ENCODE data around the gene TINCR.
"Not testable (repeated sequence)": the region's sequence is repeated elsewhere in the genome, so short reads cannot be mapped to it uniquely, and the experiment has no call there.

Gene TINCR

DNA sequence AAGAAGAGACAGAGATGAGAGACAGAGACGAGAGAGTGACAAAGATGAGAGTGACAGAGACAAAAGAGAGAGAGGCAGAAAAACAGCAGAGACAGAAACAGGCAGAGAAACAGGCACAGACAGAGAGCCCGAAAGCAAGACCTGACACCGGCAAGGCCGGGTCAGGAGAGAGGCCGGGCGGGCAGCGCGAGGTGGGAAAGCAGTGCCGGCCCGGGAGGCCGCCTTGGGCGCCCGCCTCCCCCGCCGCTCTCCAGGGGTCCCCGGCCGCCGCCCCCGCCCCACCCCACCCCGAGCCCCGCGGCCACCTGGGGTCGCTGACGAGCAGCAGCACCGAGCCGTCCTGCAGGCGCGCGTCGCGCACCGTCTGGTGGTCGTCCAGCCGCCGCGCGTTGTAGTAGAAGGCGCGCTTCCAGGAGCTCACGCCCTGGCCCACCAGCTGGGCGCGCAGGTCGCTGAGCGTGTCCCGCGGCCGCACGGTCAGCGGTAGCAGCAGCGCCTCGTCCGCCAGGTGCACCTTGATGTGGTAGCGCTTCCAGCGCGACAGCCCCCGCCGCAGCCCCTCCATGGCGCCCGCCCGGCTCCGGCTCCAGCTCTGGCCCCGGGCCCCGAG is at the start of gene TINCR:
Gene TINCR (minus strand): TSS at position 594 of the 610 bp plus-strand sequence.
- no peak for DNase-seq

DNA sequence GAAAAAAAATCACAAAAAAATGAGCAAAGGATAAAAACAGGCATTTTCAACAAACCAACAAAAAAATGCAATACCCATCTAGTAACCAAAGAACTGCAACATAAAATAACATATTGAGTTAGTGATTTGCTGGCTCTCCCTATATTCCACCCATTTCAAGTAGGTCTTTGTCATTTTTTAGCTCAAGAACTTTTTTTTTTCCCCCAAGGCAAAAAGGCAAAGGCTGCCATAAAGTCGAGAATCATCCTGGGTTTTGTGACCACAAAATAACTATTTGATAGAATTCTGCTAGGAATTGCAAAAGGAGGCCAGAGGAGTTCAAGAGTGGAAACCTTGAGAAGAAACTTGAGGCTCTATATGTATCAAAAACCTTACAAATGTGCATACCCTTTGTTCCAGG is 49.3 kb upstream of the TINCR start:
- no peak for DNase-seq

DNA sequence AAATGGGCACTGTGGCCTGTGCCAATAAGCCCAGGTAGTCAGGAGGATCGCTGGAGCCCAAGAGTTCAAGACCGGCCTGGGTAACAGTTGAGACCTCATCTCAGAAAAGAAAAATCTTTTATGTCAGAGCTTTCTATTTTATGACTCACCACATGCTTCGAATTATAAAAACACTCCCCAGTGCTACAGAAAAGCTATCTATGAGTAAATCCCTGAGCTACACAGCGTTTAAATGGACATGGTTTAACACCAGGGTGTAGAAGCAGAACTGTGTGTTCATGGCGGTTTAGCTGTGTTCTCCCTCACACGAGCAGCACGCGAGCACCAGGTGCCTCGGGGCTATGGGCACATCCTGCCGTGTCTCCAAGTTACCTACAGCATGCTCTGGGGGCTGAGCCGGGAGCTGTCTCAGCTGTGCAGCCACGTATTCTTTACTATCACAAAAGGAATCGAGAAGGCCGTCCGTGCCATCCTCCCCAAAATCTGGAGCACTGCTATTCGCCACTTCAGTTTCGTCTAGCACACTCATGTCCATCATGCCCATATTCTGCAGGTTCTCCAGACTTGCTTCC is 48.1 kb upstream of the TINCR start:
- no peak for DNase-seq

DNA sequence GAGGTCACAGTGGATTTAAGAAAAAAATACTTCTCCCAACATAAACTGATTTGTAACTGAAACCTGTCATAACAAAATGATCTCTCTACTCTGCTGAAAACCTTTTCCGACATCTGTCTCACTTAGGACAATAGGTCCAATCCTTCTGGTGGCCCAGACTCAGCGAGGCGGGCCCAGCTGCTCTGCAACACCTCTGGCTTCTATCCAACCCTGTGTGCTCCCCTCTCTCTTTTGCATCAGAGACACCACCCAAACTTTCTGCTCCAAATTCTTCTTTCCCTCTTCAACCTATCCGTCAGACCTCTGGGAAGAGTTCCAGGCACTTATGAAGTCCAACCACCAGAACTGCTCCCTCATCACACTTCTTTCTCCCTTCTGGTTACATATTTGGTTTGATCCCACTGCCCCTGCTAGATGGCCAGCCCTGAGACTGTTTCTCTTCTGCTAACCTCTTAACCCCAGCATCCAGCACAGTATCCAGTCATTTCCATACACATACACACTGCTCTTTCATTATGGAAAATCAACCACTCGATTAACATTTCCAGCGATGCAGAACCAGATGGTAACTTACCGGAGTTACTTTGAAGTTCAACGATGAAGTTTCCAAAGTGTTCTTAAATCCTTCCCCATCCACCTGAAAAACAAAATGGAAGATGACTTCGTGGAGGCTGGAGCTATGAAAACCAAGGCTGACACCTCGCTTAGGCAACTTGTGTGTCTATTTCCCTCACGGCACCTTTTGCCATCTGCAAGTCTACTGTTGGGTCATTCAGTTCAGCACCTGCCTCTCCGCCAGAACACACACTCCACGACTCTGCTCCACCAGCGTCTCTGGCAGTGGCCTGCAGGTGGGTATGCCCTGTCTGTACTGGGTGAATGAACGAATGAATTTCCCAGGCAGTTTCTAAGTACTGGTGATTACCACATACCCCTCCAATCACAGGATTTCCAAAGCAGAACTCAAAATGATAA is 45.4 kb upstream of the TINCR start:
- no peak for DNase-seq

DNA sequence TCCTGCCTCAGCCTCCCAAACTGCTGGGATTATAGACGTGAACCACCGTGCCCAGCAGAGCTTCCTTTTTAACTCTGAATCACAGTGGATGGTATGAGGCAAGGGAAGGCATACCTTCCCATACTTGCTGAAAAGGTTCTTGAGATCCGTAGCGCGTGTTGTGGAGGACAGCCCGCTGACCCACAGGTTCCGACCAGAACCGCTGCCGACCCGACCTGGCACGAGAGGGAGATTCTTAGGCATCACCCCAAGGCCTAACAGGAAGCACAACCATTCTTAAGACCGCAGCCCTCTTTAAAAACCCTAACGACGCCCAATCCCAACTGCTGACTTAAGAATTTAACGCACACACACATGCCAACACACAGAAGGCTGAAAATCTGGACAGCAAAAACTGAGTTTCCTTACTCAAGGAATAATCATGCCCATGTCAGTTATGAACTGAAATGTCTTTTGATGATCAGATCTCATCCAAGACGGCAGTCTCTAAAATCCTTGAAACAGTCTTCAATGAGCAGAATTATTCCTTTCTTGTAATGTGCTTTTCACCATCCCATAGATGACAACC is 42.2 kb upstream of the TINCR start:
- DNase-seq: no peak

DNA sequence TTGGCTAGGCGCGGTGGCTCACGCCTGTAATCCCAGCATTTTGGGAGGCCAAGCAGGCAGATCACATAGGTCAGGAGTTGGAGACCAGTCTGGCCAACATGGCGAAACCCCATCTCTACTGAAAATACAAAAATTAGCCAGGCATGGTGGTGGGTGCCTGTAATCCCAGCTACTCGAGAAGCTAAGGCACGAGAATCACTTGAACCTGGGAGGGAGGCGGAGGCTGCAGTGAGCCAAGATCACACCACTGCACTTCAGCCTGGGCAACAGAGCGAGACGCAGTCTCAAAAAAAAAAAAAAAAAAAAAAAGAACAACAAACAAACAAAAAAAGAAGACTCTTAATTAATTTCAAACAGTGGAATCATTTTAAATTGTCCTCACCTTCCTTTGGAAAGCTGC is 41.0 kb upstream of the TINCR start:
- not testable (repeated sequence) for DNase-seq

DNA sequence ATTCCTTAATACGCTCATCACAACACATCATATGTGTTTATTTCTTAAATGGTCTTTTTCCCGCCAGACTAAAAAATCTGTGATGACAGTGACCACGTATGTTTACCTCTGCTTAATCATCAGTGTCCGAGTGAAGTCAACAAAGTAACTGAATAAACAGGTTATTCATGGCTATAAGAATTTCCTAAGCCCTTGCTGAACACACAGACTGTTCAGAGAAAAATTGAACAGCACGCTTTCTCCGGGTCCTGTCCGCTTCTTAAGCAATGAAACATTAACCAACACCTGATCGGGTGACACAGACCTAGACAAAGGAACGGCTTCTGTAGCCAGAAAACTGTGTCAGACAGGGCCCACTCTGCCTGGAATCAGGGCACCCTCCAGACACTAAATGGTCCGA is 40.5 kb upstream of the TINCR start:
- no peak for DNase-seq

DNA sequence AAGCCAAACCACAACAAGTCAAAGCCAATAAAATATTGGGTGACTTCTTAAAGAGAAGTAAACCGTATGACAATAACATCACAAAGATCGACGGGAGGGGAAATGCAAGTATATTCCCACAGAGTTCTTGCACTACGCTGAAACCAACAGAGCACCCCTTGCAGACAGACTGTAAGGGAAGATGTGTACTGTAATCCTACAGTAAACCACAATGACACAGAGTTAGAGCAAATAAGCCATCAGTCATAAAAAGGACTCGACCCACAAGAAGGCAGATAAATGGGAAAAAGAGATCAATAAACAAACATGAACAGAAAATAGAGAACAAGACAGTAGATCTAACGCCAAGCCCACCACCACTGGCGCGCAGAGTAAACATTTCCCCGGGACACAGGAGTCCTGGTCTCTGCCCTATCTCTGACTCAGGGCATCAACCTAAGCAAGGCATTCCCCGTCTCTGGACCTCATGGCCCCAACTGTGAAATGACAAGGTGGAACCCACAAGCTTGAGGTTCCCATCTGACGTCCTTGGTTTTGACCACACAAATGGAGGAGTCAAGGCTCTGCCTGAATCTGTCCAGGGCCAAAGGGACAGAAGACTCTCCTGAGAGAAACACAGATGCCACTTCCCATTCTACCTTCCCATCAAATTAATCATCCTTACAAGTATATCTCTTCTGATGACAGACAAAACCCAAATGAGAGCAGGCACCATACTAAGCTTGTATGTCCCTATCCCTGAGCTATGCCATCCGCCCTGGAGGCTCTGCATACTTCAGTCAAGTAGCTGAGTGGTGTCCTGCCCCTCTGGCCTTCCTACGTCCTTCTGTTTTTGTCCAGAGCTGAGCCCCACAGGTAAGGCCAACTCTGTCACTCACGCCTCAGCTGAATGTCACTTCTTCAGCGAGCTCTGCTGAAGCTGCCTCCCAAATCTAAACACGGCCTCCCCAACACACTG is 39.8 kb upstream of the TINCR start:
- DNase-seq: no peak

DNA sequence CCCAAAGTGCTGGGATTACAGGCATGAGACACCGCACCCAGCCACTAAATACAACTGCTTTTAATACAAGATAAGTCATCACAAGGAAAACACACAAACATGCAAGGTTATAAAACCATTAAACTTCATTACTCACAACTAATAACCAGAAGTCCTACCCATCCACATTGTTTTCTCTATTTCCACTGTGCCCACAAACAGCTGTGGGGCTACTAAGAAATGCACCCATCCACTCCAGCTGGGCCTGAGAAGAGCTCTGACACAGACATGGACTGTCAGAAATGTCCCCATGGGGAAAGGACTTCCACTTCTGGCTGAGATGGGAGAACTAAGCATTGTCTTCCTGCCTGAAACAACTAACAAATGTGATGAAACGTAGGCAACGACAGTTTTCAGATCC is 37.6 kb upstream of the TINCR start:
- no peak for DNase-seq

DNA sequence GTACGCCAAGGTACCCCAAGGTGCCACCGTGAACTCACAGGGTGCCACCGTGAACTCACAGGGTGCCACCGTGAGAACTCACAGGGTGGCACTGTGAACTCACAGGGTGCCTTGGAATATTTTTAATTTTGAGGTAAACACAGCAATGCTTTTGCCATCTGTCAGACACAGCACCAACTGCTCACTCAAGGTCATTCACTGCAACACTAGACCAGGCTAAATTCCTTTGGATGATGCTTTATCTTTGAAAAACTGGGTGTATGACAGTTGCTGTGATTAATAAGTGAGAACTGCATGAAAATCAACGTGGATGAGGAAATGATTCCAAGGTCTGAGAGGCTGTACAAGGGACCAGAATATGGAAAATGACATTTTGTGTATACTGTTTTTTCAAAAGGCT is 35.9 kb upstream of the TINCR start:
- no peak for DNase-seq

DNA sequence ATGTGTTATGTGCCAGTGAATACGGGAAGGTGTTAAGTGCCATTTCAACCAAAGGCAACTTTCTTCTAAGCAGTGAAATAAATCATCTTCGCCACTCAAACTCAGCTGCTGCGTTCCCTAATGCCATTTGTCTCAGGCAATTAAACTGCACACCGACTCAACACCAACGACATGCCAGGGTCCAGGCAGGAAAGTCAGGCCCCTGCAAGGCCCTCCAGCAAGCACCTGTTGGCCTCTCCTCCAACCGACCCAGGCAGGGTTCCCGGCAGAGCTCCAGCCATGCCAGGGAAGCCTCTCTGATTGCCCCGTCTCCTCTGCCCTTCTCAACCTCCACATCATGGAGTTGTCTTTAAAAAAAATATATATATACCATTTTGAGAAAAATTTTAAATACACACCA is 33.0 kb upstream of the TINCR start:
- DNase-seq: no peak

DNA sequence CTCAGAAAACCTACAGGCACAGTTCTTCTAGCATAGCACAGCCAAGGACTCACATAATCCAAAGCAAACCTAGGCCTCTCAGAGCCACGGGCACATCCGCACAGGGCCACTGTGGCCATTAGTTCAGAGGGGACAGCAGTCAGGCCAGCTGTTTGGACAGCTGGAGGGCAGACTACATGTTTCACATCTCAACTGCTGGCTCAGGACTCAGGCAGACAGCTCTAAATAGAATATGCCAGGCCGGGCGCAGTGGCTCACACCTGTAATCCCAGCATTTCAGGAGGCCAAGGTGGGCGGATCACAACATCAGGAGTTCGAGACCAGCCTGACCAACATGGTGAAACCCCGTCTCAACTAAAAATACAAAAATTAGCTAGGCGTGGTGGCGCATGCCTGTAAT is 28.0 kb upstream of the TINCR start:
- no peak for DNase-seq

DNA sequence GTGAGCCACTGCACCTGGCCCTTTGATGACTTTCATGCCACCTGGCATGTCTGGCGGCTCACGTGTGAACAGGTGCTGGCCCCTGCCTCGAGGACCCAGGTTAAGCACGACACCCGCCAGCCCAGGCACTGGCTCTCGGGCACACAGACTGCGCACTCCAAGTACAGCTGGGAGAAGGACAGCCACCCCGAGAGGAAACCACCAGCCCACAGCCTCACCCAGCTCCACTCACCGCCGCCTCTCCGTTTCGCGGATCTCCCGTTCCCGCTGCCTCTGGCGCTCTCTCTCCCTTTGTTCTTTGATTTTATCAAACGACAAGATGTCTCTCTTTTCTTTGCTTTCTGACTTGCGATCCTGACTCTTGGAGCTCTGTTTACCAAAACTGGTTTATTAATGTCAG is 27.4 kb upstream of the TINCR start:
- no peak for DNase-seq

DNA sequence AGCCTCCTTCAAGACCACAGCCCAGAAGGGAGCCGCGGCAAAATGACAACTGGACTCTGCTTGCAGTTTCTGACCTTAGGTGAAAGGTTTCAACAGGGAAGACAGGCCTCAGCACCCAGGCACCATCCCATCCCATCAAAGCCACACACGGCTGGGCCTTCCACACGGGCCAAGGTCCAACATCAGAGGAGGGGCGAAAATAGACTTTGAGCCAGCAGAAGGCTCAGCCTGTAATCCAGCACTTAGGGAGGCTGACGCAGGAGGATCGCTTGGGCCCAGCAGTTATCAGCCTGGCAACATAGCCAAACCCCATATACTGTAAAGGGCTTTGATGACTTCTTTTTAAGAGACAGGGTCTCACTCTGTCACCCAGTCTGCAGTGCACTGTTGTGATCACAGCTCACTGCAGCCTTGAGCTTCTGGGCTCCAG is 26.8 kb upstream of the TINCR start:
- no peak for DNase-seq

DNA sequence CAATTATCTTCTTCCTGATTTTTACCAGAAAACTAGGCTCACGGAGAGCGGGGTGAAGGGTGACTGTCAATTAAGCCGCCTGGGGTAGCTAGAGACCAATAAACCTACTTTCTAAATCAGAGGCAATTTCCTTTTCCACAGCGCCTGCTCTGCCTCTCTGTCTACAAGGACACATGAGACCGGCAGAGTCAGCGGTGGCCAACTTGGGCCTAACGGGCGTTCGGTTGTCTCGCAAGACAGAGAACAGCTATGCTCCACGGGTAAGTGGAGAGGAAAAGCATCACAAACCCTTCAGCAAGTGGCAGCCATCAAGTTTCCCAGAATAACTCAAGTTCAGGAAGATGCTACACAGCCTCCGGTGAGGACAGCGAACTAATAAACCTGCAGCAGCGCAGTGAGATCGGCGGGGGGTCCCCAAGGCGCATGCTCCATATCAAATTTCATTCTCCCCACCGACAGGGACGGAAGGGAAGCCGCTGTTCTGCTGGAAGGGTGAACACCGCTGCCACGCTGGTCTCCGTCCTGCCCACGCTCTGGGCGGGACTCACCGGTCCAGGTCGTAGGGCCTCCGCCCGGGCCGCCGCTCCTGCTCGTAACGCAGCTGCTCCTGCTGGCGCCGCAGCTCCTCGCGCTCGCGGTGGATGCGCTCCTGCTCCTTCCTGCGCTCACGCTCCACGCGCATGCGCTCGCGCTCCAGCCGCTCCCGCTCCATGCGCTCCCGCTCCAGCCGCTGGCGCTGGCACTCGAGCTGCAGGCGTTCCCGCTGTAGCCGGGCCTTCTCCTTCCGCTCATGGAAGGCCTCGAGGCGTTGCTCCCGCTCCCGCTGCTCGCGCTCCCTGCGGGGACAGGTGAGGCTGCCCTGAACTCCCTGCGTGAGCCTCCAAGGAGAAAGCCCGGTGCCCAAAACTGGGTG is 25.8 kb upstream of the TINCR start:
- DNase-seq: no peak

DNA sequence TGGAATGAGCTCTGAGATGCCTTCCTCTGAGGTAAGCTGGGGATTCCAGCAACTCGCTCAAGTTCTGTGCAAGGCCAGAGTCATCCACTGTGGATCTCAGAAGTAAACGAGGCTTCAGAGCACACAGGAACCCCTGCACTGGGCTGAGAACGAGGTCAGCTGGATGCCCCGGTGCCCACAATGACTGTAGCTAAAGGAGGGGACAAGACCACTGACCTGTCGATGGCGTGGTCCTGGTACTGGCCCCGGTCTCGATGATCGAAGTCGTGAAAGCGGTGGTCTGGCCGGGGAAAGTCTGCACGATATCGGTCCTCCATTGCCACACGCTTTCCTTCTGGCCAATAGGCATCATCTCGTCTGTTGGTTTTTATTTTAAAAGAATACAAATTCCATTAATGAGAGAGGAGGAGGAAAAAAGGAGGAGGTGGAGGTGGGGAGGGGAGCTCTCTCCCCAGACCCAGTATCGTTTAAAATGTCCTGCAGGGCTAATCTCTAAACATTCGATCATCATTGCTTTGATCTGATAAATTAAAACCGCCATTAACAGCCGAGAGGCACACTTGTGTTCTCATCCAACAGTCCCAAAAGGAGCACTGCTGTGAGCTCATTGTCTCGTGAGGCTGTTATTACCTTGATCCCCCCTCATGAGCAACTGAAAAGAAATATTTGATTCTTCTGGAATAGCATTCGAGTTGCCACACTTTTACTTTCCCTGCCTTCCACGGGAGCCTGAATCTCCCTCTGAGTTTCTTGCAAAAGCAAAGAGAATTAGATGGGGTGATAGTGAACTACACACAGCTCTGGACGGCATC is 25.0 kb upstream of the TINCR start:
- DNase-seq: no peak

DNA sequence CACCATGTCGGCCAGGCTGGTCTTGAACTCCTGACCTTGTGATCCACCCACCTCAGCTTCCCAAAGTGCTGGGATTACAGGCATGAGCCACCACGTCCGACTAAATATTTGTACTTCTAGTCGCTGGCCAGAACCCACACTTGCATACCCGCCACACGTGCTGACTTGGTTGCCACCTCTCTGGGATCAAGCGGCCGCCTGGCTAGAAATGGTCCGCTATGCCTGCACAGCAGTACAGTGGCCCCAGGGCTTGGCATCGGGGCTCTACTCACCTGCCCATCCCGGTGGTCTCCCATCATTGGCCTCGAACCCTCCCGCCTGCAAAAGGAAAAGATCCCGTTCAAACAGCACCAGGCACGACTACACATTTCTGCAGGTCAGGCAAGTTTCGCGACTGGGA is 23.7 kb upstream of the TINCR start:
- DNase-seq: no peak

DNA sequence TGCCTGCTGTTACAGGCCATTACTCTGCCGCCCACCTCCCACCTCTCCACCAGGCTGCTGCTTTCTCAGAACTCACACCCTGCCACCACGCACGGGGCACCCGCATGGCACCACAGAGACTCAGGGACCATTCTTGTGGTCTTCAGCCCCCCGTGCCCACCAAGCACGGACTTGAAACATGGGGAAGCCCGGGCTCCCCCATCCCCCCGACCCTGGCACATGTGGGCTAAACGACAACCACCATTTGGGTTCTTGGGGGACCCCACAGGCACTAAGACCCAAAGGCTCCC is 23.1 kb upstream of the TINCR start:
- no peak for DNase-seq

DNA sequence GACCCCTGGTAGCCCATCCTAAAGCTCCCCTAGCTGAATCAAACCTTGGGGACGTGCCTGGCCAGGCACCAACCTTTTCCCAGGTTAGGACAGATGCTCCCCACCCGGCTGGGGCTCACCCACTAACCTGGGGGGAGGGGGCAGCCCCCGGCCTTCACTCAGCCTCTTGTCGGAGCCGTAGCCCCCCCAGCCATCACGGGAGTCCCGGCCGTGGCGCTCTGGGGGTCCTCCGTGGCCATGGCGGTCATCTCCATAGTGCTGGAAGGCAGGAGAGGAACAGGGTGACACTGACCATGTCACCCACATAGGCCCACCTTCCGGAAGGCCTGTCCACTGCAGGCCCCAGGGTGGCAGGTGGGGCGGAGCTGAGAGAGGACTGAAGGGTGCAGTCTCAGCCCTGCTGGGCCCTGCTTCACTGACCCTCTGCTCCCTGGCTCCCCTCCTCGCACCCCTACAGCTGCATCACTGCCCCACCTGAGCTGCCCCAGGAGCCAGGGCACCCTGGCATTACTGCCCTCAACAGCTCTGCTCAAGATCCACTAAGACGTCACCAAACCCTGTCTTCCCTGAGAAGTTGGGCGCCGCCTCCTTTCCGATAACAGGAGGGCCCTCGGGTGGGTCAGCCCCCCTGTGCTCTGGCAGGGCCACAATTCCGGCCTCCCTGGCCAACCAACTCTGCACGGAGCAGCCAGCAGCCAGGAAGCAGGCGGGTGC is 22.6 kb upstream of the TINCR start:
- DNase-seq: no peak
